Measurements from ENCODE around the gene C19orf25.

Gene C19orf25

DNA sequence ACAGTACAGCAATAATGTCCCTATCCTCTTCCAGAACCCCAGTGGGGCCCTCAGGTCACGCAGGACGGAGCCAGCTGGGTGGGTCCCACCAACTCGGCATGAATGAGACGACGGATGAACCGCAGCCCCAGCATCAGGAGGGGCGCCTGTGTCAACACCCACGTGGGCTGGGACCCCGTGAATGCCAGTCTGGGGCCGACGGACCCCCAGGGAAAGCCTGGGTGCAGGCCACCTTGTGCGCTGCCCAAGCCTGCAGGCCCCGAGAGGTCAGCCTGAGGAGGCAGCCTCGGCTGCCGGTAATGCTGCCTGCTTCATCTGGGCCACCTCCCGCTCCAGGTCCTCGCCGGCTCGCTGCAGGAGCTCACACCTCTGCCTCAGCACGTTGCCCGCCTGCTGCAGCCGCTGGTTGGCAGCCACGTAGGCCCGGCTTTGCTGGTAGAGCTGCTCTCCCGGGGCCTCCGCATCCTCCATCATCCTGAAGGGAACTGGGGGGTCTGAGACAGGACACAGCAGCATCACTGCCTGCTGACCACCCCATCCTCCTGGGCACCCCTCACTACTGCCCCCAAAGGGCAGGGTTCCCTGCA is 4.2 kb downstream of the C19orf25 start:
- no peak for DNase-seq

- DNase-seq = no peak
Observed at GRCh38 chr19:1474011-1474764, 4.8 kb downstream of the C19orf25 start.

DNA sequence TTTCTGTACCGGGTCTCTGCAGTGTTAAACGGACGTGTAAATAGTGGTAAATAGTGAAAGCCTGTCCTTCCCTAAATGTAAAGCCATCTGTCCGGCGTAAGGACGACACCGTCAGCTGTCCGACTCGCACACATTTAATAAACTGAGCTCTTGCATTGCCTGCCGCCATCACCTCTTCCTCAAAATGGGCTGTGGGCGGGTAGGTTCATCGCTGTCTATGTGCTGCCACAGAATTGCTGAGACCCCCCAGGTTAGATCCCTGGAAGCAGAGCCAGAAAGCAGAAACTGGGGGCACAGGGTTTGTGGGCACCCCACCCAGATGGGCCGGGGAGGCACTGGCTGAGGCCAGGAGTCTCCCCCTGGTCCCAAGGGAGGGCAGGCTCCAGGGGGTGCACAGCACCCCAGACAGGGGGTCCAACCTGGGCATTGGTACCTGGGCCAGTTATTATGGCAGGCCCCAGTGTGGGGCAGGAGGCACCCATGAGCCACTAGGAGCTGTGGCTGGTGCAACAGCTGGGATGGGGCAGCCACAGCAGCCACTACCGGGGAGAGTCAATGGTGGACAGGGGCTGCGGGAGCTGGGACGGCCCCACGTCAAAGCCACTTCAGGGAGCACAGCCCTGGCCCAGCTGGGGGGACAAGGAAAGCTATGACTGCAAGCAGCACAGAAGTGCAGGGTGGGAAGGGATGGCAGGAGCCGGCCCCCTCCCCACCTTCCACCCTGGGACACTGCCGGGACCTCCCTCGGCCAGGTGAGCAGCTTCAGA is 5.7 kb downstream of the C19orf25 start:
- DNase-seq = no peak

GRCh38 chr19:1472231-1473084 is 6.6 kb downstream of the C19orf25 start:
- DNase-seq = no peak

- no peak for DNase-seq
Observed at GRCh38 chr19:1471515-1472160, 7.4 kb downstream of the C19orf25 start.

- DNase-seq = no peak
Observed at GRCh38 chr19:1471010-1471514, 8.0 kb downstream of the C19orf25 start.

- DNase-seq = no peak
Observed at GRCh38 chr19:1470305-1471009, 8.6 kb downstream of the C19orf25 start.

- DNase-seq = no peak
Observed at GRCh38 chr19:1470055-1470304, 9.0 kb downstream of the C19orf25 start.

- DNase-seq = no peak
Observed at GRCh38 chr19:1469255-1470054, 9.6 kb downstream of the C19orf25 start.

DNA sequence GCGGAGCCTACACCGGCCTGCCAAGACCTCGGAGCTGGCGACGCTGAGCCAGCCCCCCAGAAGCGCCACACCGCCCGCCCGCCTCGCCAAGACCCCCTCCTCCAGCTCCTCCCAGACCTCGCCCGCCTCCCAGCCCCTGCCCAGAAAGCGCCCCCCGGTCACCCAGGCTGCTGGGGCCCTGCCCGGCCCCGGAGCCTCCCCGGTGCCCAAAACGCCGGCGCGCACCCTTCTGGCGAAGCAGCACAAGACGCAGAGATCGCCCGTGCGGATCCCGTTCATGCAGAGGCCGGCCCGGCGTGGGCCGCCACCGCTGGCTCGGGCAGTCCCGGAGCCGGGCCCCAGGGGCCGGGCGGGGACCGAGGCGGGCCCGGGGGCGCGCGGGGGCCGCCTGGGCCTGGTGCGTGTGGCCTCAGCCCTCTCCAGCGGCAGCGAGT is 10.2 kb downstream of the C19orf25 start:
- DNase-seq = no peak

GRCh38 chr19:1468274-1468820 is 10.7 kb downstream of the C19orf25 start:
- no peak for DNase-seq

DNA sequence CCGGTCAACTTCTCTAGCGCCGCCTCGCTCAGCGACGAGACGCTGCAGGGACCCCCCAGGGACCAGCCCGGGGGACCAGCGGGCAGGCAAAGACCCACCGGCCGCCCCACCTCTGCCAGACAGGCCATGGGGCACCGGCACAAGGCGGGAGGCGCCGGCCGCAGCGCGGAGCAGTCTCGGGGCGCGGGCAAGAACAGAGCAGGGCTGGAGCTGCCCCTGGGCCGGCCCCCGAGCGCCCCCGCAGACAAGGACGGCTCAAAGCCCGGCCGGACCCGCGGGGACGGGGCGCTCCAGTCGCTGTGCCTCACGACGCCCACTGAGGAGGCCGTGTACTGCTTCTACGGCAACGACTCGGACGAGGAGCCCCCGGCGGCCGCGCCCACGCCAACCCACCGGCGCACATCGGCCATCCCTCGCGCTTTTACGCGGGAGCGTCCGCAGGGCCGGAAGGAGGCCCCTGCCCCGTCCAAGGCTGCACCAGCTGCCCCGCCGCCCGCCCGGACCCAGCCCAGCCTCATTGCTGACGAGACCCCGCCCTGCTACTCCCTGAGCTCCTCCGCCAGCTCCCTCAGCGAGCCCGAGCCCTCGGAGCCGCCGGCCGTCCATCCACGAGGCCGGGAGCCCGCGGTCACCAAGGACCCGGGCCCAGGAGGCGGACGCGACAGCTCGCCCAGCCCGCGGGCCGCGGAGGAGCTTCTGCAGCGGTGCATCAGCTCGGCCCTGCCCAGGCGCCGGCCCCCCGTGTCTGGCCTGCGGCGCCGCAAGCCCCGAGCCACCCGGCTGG is 11.3 kb downstream of the C19orf25 start:
- DNase-seq = no peak

- DNase-seq = no peak
Observed at GRCh38 chr19:1467215-1467489, 11.9 kb downstream of the C19orf25 start.

GRCh38 chr19:1466461-1467214 is 12.4 kb downstream of the C19orf25 start:
- DNase-seq = no peak

GRCh38 chr19:1466018-1466460 is 13.0 kb downstream of the C19orf25 start:
- DNase-seq = no peak

GRCh38 chr19:1465191-1466016 is 13.6 kb downstream of the C19orf25 start:
- no peak for DNase-seq

- no peak for DNase-seq
Observed at GRCh38 chr19:1461862-1462261, 17.2 kb downstream of the C19orf25 start.
